ENCODE results near the gene SNX5. TPM values are rescaled to one million over a fixed set of nuclear protein-coding genes. Genes with fewer than 3 reads are reported as not detected.
A peak's percentile ranks its signal among the peaks of the same experiment; 100 is the strongest.

SNX5 gene
- total RNA-seq, 2 experiments from 2014 or later: 58.3 to 60.3 TPM

DNA sequence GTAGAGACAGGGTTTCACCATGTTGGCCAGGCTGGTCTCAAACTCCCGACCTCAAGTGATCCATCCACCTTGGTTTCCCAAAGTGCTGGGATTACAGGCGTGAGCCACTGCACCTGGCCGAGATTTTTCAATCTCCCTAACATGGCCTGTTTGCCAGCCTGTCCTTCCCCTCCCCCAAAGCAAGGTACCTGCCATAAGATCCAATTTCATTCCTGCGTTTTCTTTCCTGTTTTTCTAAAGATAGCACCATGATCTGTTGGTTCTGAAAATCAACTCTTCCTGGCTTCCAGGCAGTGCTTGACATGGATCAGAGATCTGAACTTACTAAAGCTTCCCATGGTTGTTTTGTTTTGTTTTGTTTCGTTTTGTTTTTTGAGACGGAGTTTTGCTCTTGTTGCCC, 7.7 kb upstream of the SNX5 start:
- H3K9me3 Mint-ChIP-seq: no peaks in the 10 kb centered on the region
- no peak overlapping the region for H3K27ac Mint-ChIP-seq
- H3K4me3 Mint-ChIP-seq: no peak overlapping the region
- DNase-seq: no peak
- ATAC-seq (ENCODE audit: poor library complexity): no peak
- H3K27ac ChIP-seq (ENCODE audit: low read depth in 1 of 2, low read length in 2 of 2): no peak overlapping the region
- peaks cover 9% of the 10 kb centered on the region for H3K36me3 ChIP-seq (ENCODE audit: insufficient read depth, low read length)
- intact Hi-C loops (cut with DNase I, micrococcal nuclease): no loop called here
- H3K4me1 ChIP-seq (ENCODE audit: insufficient read depth, low read length): peaks cover 22% of the 10 kb centered on the region
- no peak overlapping the region for H3K4me3 ChIP-seq (ENCODE audit: low read length)
- TF ChIP-seq, protein P1, sequence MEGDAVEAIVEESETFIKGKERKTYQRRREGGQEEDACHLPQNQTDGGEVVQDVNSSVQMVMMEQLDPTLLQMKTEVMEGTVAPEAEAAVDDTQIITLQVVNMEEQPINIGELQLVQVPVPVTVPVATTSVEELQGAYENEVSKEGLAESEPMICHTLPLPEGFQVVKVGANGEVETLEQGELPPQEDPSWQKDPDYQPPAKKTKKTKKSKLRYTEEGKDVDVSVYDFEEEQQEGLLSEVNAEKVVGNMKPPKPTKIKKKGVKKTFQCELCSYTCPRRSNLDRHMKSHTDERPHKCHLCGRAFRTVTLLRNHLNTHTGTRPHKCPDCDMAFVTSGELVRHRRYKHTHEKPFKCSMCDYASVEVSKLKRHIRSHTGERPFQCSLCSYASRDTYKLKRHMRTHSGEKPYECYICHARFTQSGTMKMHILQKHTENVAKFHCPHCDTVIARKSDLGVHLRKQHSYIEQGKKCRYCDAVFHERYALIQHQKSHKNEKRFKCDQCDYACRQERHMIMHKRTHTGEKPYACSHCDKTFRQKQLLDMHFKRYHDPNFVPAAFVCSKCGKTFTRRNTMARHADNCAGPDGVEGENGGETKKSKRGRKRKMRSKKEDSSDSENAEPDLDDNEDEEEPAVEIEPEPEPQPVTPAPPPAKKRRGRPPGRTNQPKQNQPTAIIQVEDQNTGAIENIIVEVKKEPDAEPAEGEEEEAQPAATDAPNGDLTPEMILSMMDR (IDR thresholded peaks at IDR 0.05): no peak
- H3K36me3 Mint-ChIP-seq (ENCODE audit: low read depth): peaks cover 9% of the 10 kb centered on the region
- ChIA-PET CTCF (no interaction called here), POLR2A (no interaction called here)
- H3K4me1 Mint-ChIP-seq (ENCODE audit: low read depth): peaks cover 33% of the 10 kb centered on the region
- no peaks in the 10 kb centered on the region for H3K27me3 ChIP-seq (ENCODE audit: control insufficient read depth in 1 of 2, insufficient read depth in 2 of 2, low read length in 2 of 2)
- no peaks in the 10 kb centered on the region for H3K27me3 Mint-ChIP-seq
- H3K9me3 ChIP-seq (ENCODE audit: control insufficient read depth in 1 of 2, insufficient read depth in 1 of 2, low read length in 2 of 2): no peaks in the 10 kb centered on the region

DNA sequence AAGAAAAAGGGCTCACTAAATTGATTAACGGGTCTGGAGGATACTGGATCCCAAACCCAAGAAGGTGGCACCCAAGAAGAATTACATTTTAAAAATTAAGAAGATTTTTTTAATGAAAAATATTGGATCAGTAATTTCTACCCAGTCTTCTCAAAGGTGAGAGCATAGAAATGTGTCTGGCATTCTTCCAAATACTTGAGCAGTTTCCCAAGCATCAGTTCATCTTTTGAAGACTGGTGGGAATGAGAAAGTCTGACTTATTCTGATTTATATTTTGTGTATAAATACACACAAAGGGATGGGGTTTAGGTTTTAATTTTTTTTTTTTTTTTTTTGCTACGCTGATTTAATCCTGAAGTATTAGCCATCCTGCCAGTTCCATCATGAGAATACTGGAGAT, 3.5 kb upstream of the SNX5 start:
- no peak overlapping the region for H3K27ac ChIP-seq (ENCODE audit: low read depth in 1 of 2, low read length in 2 of 2)
- DNase-seq: no peak
- intact Hi-C loops (cut with DNase I, micrococcal nuclease): loop anchor here in 1 of 2 experiments (5.0 kb wide), 1 partner anchor 405 kb away; no protein-coding TSS in a partner anchor
- H3K27me3 ChIP-seq (ENCODE audit: control insufficient read depth in 1 of 2, insufficient read depth in 2 of 2, low read length in 2 of 2): no peaks in the 10 kb centered on the region
- H3K36me3 Mint-ChIP-seq (ENCODE audit: low read depth): peaks cover 32% of the 10 kb centered on the region
- POLR2A ChIA-PET: no interaction called here
- H3K4me1 ChIP-seq (ENCODE audit: insufficient read depth, low read length): peaks cover 27% of the 10 kb centered on the region
- TF ChIP-seq, protein P1 (IDR thresholded peaks at IDR 0.05): no peak
- CTCF ChIA-PET: interaction anchor here (1.4 to 2.7 kb wide), 2 partner anchors 10 to 24 kb away, joined by 3 to 11 read pairs; no protein-coding TSS in a partner anchor
- no peak for ATAC-seq (ENCODE audit: poor library complexity)
- H3K9me3 ChIP-seq (ENCODE audit: control insufficient read depth in 1 of 2, insufficient read depth in 1 of 2, low read length in 2 of 2): no peaks in the 10 kb centered on the region
- peak overlapping the region; percentile 69 for H3K4me3 ChIP-seq (ENCODE audit: low read length)
- peak overlapping the region; percentile 97 for H3K4me3 Mint-ChIP-seq
- H3K4me1 Mint-ChIP-seq (ENCODE audit: low read depth): peaks cover 58% of the 10 kb centered on the region
- peak overlapping the region; percentile 59 for H3K27ac Mint-ChIP-seq
- peaks cover 9% of the 10 kb centered on the region for H3K36me3 ChIP-seq (ENCODE audit: insufficient read depth, low read length)
- no peaks in the 10 kb centered on the region for H3K27me3 Mint-ChIP-seq
- no peaks in the 10 kb centered on the region for H3K9me3 Mint-ChIP-seq

DNA sequence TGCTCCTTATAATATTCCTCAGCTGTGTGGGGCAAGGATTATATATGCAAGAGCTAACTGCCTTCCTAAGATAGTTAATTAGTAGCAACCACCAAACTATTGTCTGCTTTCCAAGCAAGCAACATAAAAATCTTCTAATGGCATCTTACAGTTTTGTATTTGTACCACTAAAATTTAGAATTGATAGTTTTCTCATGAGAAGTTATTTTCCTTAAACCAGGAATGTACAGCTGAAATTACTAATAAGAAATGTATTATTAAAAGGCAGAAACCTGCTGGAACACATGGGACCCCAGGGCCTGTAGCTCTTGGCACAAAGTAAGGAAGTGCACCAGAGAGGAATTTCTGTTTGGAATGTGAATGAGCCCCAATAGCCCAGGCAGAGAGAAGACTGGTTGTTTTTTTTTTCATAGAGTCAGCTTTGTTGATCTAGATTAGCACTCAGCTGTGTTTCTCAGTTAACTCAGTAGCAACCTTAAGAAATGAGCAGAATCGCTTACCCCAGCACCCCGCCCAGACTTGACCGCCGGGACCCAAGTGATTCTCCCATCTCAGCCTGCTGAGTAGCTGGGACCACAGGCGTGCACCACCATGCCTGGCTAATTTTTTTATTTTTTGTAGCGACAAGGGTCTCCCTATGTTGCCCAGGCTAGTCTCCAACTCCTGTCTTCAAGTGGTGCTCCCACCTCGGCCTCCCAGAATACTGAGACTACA, 2.9 kb upstream of the SNX5 start:
- Histone ChIP-seq H3K27ac (ENCODE audit: low read depth in 1 of 2, low read length in 2 of 2) (no peak overlapping the region), H3K36me3 (ENCODE audit: insufficient read depth, low read length) (peaks cover 9% of the 10 kb centered on the region), H3K27me3 (ENCODE audit: control insufficient read depth in 1 of 2, insufficient read depth in 2 of 2, low read length in 2 of 2) (no peaks in the 10 kb centered on the region), H3K9me3 (ENCODE audit: control insufficient read depth in 1 of 2, insufficient read depth in 1 of 2, low read length in 2 of 2) (no peaks in the 10 kb centered on the region), H3K4me1 (ENCODE audit: insufficient read depth, low read length) (peaks cover 27% of the 10 kb centered on the region), H3K4me3 (ENCODE audit: low read length) (peak overlapping the region; percentile 69)
- intact Hi-C loops (cut with DNase I, micrococcal nuclease): loop anchor here in 1 of 2 experiments (2.0 to 5.0 kb wide), 2 partner anchors 165 to 404 kb away; partner anchors contain the start of genes KAT14 and PET117
- Mint-ChIP-seq H3K4me3 (peak overlapping the region; percentile 97), H3K27me3 (no peaks in the 10 kb centered on the region), H3K4me1 (ENCODE audit: low read depth) (peaks cover 65% of the 10 kb centered on the region), H3K9me3 (no peaks in the 10 kb centered on the region), H3K27ac (peak overlapping the region; percentile 92), H3K36me3 (ENCODE audit: low read depth) (peaks cover 37% of the 10 kb centered on the region)
- TF ChIP-seq, protein P1 (IDR thresholded peaks at IDR 0.05): no peak
- no peak for ATAC-seq (ENCODE audit: poor library complexity)
- no peak for DNase-seq
- ChIA-PET POLR2A (interaction anchor here (1.1 to 7.0 kb wide), 2 partner anchors 13 to 289 kb away, joined by 3 to 61 read pairs; partner anchors contain the start of gene RRBP1), CTCF (interaction anchor here (1.2 to 2.7 kb wide), 3 partner anchors 11 to 33 kb away, joined by 3 to 11 read pairs (median 3); no protein-coding TSS in a partner anchor)
